Activated B cell treated with CpG ODN at 0.5 μM for 24 hours (primary cell): ENCODE results near the gene TMEM127. TPM values are rescaled to one million over a fixed set of nuclear protein-coding genes. Genes with fewer than 3 reads are reported as not detected.

Experiments used
- ATAC-seq: fragments of 200-7000 bp; cut with Tn5 transposase; one replicate; pipeline ENCODE4 v1.10.0; 2021; ENCODE audit warnings: low read depth, mild to moderate bottlenecking, moderate library complexity
- CTCF ChIA-PET: fragments of 350-600 bp; sonication (Branson Sonifier 250); formaldehyde crosslinking; loops from one replicate; lab custom pipeline; 2021; ENCODE audit warnings: antibody characterized with exemption; lab: Charles Lee
- POLR2A ChIA-PET: fragments of 350-600 bp; sonication (Branson Sonifier 250); formaldehyde crosslinking; loops from one replicate; lab custom pipeline; 2021; ENCODE audit warnings: antibody characterized with exemption; lab: Charles Lee
- DNase-seq: peaks from one replicate; pipeline ENCODE4 v3.0.0; 2022
- H3K27ac Mint-ChIP-seq: one replicate; pipeline ENCODE4 v1.8.0; 2020; ENCODE audit warnings: mixed read lengths
- H3K27me3 Mint-ChIP-seq: one replicate; pipeline ENCODE4 v1.8.0; 2021; ENCODE audit warnings: mixed read lengths
- H3K36me3 Mint-ChIP-seq: one replicate; pipeline ENCODE4 v1.8.0; 2021; ENCODE audit warnings: low read depth, mixed read lengths
- H3K4me1 Mint-ChIP-seq: one replicate; pipeline ENCODE4 v1.8.0; 2021; ENCODE audit warnings: mixed read lengths
- H3K4me3 Mint-ChIP-seq: one replicate; pipeline ENCODE4 v1.8.0; 2020; ENCODE audit warnings: mild to moderate bottlenecking, mixed read lengths
- H3K9me3 Mint-ChIP-seq: one replicate; pipeline ENCODE4 v1.8.0; 2020; ENCODE audit warnings: mixed read lengths
- CTCF ChIP-seq: fragments of 200-600 bp; IDR thresholded peaks from one replicate; pipeline ENCODE4 v1.8.0; 2022; ENCODE audit warnings: antibody characterized with exemption, mild to moderate bottlenecking
- intact Hi-C: fragments of 100-400 bp; cut with micrococcal nuclease; formaldehyde crosslinking; loops from one replicate; pipeline ENCODE4 v1.15.1; 2024
- total RNA-seq: library from RNA; stranded (reverse); gene quantifications from 2 replicates; pipeline ENCODE4 v1.2.3, GENCODE V29; 2022

TMEM127 gene
- total RNA-seq = 36.6 and 43.2 TPM in 2 replicates

DNA sequence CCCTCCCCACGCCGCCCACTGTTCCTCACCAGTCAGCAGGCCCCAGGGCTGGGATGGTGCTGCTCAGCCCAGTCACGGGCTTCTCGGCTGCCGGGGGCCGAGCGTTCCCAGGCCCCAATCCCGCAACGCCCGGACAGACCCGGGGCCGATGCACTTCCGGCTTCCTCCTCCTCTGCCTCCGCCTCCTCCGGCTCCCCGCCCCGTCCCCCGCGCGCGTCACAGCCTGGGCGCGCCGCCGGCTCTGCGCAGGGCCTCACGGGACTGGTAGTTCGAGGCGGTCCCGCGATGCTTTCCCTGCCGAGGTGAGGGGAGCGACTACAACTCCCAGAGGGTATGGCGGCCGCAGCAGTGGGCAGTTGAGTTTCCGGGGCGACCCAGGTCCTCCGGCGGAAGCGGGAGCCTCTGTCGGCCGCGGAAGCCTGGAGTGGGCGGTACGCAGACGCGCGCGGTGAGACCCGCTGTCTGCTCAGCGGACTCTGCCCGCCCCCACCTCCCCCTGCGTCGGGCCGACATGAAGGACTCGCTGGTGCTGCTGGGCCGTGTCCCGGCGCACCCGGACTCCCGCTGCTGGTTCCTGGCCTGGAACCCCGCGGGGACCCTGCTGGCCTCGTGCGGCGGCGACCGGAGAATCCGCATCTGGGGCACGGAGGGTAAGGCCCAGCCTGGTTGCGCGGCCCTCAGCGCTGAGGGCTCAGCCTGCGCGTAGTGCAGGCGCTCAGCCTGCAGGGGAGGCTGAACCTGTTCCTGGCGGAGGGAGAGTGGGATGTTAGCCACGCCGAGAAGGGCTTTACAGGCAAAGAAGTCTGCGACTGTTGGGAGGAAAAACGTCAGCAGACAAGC lies at the start of gene TMEM127, which contains the start of gene CIAO1:
TSS of gene TMEM127 (minus strand) at position 158 of the 840 bp plus-strand sequence. CDS start 616 bp downstream, outside the sequence.
TSS of gene CIAO1 (plus strand) at position 386 of the 840 bp plus-strand sequence. CDS start at position 512, 126 bp downstream.
- ChIA-PET CTCF (interaction anchor here (1.0 to 1.8 kb wide), 4 partner anchors 59 to 127 kb away, joined by 3 to 7 read pairs (median 4); partner anchors contain the start of gene ASTL), POLR2A (interaction anchor here (0.6 to 2.7 kb wide), 22 partner anchors 9 to 271 kb away, joined by 3 to 22 read pairs (median 5); partner anchors contain the start of genes ARID5A, DUSP2, ITPRIPL1 and NCAPH)
- DNase-seq (peak; percentile 97), ATAC-seq (peak; percentile 93)
- H3K27ac Mint-ChIP-seq = peak within 1 kb of the TSS; percentile 83
- intact Hi-C loops = loop anchor here (1.0 to 10.0 kb wide), 15 partner anchors 10 to 551 kb away; partner anchors contain the start of genes ADRA2B, ARID5A, ASTL and CNNM3
- H3K27me3 Mint-ChIP-seq = no peaks in the 10 kb centered on the region
- peak within 1 kb of the TSS; percentile 97 for H3K4me3 Mint-ChIP-seq
- no peaks in the 10 kb centered on the region for H3K9me3 Mint-ChIP-seq
- H3K4me1 Mint-ChIP-seq = peaks cover 45% of the 10 kb centered on the region
- peaks cover 63% of the 10 kb centered on the region for H3K36me3 Mint-ChIP-seq
- no peak for TF ChIP-seq CTCF

GRCh38 chr2:96315005-96315399 lies 49.2 kb upstream of the TMEM127 start:
- intact Hi-C loops = no loop called here
- no peak for TF ChIP-seq CTCF

DNA sequence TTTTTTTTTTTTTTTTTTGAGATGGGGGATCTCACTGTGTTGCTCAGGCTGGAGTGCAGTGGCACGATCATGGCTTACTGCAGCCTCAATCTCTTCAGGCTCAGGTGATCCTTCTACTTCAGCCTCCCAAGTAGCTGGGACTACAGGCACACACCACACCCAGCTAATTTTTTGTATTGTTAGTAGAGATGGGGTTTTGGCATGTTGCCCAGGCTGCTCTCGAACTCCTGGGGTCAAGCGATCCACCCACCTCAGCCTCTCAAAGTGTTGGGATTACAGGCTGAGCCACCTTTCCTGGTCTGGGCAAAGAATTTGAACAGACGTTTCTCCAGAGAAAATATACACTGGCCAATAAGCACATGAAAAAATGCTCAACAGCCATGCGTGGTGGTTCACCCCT lies 42.5 kb upstream of the TMEM127 start:
- Mint-ChIP-seq H3K27me3 (no peaks in the 10 kb centered on the region), H3K27ac (no peak overlapping the region), H3K4me1 (peaks cover 28% of the 10 kb centered on the region), H3K4me3 (no peak overlapping the region), H3K36me3 (peaks cover 25% of the 10 kb centered on the region), H3K9me3 (no peaks in the 10 kb centered on the region)
- intact Hi-C loops = loop anchor here (5.0 kb wide), 1 partner anchor 179 kb away; no protein-coding TSS in a partner anchor
- POLR2A ChIA-PET = no interaction called here
- ATAC-seq (no peak), DNase-seq (no peak)
- no peak for TF ChIP-seq CTCF
- CTCF ChIA-PET = no interaction called here

More at GRCh38 chr2:96315005-96315399, 49.2 kb upstream of the TMEM127 start:
- Mint-ChIP-seq H3K4me1 (peaks cover 25% of the 10 kb centered on the region), H3K36me3 (no peaks in the 10 kb centered on the region), H3K9me3 (no peaks in the 10 kb centered on the region), H3K4me3 (no peak overlapping the region), H3K27ac (no peak overlapping the region), H3K27me3 (no peaks in the 10 kb centered on the region)
- CTCF ChIA-PET = no interaction called here
- POLR2A ChIA-PET = interaction anchor here (0.7 kb wide), 1 partner anchor 9 kb away, joined by 3 read pairs; the partner anchor contains the start of gene SNRNP200
- ATAC-seq (no peak), DNase-seq (no peak)

DNA sequence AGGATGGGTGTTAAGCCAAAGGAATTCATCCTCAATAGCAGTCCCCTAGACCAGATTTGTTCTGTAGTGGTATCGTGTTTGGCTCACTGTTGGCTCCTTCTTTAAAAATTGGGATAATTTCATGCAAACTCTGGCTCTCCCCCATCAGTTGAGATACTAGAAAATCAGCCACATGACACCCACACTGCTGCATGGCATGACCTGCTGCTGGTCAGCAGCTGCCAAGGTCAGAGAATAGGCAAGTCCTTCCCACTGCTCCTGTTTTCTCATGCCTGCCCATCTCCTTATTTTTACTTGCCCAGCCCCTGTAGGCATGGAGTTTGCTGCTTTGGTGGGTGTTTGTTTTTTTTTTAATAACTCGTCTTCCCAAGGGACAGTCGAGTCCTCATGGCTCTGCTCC lies 40.6 kb upstream of the TMEM127 start:
- TF ChIP-seq CTCF = no peak

More for the DNA sequence above, 40.6 kb upstream of the TMEM127 start:
- peaks cover 45% of the 10 kb centered on the region for H3K4me1 Mint-ChIP-seq
- CTCF ChIA-PET = interaction anchor here (0.8 kb wide), 1 partner anchor 14 kb away, joined by 3 read pairs; no protein-coding TSS in a partner anchor
- peaks cover 44% of the 10 kb centered on the region for H3K36me3 Mint-ChIP-seq
- ATAC-seq = no peak
- H3K9me3 Mint-ChIP-seq = no peaks in the 10 kb centered on the region
- DNase-seq = no peak
- H3K27ac Mint-ChIP-seq = peak overlapping the region; percentile 97
- intact Hi-C loops = loop anchor here (5.0 kb wide), 1 partner anchor 181 kb away; no protein-coding TSS in a partner anchor
- H3K27me3 Mint-ChIP-seq = no peaks in the 10 kb centered on the region
- POLR2A ChIA-PET = interaction anchor here (0.6 to 2.6 kb wide), 12 partner anchors 9 to 203 kb away, joined by 3 to 44 read pairs (median 6); partner anchors contain the start of genes CIAO1, ITPRIPL1, NCAPH and STARD7
- peak overlapping the region; percentile 97 for H3K4me3 Mint-ChIP-seq
